Fibroblast of skin of left quadriceps (primary cell): ENCODE measurements around the gene KHDC4.

Experiments
- DNase-seq, 2 experiments: peaks; one replicate each; pipeline ENCODE4 v3.0.0-alpha.2; 2013; ENCODE audit warnings: low read depth in 2 of 2

KHDC4 gene

DNA sequence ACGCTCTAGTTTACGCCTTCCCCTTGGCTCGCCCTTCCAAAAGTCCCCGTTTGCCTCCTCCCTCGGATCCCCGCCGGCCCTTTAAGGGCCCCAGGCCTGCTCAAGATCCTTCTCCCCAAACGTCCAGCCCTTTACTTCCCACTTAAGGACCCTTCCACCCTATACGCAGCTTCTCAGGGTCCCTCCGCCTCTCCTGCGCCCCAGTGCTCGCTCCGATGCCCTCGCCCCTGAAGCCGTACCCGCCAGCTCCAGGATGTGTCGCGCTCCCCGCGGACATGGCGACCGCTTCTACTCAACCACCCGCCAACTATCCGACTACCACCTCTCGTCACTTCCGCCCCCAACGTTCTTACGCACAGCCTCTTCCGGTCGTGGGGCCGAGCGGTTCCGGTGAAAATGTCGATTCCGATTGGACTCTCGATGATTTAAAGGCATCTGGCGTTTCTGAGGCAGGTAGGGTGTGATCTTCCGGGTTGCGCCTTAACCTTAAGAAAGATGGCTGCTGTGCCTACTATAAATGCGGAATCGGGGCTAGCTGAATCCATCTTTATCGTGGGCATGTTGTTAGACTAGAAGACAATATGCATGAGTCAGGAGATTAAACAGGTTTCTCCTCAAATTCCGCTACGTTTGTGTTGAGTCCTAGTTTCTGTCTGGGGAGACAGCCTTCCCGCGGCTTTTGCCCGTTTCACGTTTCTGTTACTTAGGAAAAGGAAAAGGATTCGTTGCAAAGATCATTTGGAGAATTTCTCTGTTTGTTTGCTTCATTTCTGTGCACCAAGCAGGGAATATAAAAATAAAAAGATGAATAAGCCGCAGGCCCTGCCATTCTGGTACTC is at the start of gene KHDC4:
KHDC4 (minus strand) TSS at position 317 of the 839 bp plus-strand sequence; CDS start at position 277, 40 bp downstream.
- peak; percentile 97 to 98 for DNase-seq

- DNase-seq, result peak; percentile 100
Observed at GRCh38 chr1:155983191-155984024, 49.2 kb upstream of the KHDC4 start.

DNA sequence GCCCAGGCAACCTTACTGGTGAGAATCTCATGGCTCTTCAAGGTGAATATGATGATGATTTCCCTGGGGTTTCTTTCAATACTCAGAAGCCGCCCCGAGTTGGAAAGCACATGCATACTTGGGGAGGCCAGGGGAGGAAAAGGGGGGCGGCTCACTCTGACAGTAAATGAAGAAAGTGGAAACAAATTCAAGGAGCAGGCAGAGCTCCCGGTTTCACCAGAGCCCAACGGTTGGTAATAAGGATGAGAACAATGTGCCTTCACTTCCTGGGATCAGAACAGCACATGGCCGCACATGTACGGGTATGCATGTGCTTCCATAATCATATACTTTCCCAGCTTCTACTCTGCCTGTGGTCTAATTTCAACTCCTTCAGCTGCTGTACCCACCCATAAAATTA is 47.9 kb upstream of the KHDC4 start:
- no peak for DNase-seq

DNA sequence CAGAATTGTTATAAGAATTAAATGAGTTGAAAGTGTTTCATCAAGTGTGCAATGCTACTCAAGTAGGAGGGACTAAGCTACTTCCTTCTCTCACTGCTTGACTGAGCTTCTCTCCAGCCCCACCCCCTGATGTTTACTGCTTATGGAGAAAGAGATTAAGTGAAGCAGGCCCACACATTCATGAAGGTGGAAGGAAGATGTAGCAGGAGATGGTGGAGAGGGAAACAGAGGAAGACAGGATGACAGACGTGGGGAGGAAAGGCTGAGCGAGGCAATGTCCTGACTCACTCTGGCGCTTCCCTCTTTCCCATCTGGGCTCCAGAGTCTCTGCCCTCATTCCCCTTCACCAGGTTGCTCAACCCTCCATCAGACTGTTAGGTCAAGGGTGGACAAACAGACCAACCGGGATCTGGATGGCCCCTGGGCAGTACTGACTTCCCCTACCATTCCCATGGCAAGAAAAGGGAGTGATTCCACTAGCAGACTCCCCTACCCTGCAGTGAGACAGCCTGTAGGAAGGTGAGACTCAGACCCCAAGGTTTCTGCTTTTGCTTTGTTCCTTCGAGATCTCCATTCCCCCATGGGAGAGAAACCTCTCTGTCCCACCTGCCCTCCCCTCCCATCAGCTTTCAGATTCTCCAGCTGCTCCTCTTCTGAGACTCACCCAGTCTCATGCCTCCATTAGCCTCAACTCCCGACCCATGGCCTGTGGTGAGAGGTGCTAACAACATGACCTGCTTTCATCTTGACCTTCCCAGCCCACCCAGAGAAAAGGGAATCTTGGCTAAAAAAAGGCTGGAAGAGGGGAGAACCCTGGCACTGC is 47.3 kb upstream of the KHDC4 start:
- no peak for DNase-seq

DNA sequence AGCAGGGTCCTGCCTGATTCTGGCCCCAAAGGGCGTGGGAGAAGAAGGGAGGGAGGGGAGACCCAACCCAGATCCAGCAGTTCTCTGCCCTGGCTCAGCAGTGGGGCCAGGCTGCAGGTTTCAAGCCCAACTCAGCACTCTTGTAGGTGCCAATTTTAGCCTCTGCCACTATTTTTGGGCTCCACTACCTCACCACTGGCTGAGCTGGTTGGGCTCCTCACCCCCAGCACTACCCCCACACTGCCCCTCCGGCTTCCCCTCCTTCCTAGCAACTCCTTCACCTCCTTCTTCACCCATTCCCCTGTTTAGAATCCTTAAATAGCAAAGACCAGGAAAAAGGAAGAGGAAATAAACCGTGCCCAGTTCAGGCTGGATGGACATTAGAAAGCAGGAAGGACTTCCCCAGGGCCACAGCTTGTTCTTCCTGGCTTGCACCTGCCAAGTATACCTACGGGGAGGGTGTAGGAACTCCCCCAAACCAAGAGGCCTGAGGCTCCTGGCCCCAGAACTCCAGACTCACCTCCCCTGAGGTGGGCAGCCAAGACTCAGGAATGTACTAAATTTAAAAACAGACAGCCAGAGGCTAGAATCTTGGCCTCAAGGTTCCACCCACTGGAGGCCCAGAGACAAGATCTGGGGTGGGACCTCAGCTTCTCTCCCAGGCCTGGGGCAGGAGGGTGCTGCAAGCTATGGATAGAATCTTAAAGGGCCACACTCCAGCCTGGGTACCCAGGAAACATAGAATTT is 45.6 kb upstream of the KHDC4 start:
- no peak for DNase-seq

DNA sequence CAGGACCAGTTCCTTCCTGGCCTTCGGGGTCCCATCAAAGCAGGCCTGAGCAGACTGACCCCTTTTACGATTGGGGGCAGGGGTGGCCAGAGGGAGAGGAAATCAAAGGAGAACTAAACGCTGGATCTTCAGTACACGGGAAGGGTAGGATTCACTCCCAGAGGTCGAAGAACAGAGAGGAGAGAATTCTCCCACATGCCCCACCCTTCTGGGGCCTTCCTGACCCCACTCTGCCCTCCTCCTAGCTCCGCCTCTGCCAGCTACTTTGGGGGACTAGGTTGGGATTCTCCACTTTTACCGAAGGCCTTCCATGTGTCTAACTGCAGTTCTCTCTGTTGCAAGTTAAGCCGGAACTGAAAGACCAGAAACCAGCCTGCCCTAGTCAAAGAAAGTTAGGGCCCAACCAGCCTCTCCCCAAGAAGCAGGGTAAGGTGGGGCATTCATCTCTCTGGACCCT is 44.8 kb upstream of the KHDC4 start:
- DNase-seq, result no peak

GRCh38 chr1:155978325-155978972 is 44.2 kb upstream of the KHDC4 start, which contains the start of gene ARHGEF2:
Gene ARHGEF2 (minus strand): TSS chr1:155978547. CDS start chr1:155978427, 120 bp downstream.
- DNase-seq, result no peak

DNA sequence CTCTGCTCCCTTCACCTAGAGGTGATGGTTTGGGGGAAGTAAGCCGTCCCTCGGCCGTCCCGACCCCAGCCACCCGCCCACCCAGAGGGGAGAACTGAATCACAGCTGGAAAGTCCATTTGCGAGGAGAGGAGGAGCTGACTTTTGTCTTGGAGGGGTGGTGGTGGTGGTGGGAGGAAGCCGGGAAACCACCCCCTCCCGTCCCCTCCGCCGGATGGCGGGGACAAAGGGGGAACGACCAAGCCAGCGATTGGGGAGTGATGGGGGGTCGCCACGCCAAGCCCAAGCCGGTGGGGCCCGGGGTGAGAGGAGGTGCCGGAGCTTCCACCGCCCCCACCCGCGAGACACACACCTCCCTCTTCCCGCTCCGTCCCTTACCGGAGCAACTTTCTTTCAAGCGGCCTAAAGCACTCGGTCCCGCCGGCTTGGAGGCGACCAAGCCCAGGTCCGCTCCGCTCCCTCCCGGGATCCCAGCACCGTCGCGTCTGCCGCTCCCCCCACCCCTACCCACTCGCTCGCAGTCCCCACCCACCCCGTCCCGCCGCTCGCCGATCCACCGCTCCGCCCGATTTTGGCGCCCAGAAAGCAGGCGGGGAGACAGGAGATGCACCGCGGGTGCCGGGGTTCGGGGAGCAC is 43.6 kb upstream of the KHDC4 start:
- DNase-seq, result no peak

DNA sequence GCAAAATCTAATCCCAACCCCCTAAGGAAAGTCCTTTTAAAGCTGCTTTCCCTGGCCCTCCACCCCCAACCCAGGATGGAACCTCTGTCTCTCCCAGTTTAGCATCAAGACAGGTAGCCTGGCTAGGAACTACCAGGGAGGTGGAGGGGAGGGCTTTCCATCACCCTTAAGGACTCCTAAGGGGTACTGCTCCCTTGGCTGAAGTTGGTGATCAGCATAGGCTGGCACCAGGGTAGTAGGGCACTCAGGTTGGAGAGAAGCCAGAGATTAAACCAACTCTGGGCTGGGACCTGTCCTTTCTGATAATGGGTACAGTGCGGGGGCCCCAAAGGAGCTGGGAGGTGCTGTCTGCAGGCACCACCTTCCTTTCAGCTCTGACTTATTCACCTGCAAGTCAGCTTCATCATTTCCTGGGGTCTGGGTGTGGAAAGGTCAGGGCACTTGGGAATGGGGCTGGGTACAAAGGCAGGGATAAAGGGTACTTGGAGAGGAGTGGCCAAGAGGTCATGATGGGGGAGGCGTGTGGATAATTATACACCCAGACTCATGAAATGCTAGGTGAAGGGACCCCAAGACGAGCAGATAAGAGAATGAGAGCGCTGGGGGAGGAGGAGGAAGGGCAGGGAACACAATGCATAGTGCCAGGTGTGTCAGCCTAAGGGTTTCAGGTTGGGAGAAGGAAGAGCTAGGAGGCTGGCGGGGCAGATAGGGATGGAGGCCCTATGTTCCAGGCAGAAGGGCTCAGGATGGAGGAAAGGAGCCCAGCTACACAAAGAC is 42.9 kb upstream of the KHDC4 start:
- no peak for DNase-seq

DNA sequence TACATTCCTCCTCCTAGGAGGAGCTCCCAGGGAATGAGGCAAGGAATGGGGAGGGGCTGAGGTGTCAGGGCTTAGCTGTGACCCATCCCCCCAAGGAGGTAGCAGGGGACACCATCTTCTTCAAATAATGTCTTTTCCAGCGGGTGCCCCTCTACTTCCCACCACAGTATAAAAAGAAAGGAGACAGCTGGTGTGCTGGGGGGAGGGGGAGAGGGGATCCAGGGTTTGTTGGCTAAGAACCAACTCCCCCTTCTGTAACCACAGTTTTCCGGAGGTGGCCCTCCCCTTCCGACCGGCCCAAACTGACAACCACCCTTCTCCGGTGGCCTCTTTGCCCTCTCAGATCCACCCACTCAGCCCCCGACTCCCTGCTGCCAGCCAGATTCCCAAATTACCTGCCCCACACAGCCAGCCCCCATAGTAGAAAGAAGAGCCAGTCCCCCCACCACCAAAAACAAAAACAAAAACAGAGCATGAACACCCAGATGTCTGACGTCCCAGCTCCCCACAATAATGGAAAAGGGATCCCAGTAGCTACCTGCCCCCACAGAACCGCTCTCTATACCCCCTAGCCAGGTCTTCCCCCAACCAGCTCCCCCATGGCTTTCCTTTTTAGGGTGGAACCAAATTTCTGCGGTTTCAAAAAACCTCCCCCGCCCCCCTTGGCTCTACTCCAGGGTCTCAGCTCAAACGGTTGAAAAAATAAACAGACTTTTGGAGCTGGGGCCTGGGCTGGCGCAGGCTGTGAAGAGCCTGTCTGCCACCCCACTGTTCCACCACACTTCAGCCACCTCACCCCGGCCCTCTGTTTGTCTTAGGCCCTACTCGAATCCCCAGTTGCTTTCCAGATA is 42.1 kb upstream of the KHDC4 start:
- peak; percentile 66 to 70 for DNase-seq

- DNase-seq, result no peak
Observed at GRCh38 chr1:155975375-155976061, 41.3 kb upstream of the KHDC4 start.

DNA sequence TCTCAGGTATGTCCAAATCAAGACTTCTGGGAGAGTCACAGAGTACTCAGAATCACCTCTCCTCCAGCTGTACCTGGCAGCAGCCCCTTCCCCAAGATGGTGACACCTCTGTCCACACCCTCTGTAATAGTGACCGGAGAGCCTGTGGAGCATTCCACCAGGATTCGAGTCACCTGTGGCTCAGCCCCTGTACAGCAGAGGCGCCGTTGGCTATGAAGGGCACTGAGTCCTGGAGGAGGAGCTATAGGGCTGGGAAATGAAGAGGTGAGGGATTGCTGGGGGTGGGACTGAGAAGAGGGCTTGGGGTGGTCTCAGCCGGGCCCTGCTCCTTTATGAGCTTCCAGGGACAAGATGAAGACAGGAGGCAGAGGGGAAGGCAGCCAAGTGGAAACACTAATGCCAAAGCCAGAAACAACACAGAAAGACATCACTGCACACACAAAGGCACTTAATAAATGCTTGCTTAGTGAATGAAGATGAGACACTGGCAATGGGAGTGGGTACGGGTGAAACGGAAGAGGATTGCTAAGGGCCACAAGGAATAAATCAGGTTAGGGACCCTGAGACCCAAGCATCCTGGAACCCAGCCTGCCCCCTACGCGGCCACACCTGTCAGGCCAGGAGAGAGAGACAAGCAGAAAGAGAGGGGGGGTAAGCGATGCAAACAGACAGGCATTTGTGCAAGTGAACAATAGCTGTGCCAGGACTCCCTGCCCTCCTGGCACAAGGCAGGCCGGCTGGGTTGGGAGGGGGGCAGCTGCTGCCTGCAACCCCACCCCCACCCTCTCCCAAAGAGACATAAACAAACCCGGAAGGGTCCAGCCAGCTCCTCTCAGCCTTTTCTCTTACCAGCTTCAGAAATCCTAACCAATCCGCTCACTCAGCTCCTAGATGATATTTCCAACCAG is 40.2 kb upstream of the KHDC4 start:
- DNase-seq, result no peak

DNA sequence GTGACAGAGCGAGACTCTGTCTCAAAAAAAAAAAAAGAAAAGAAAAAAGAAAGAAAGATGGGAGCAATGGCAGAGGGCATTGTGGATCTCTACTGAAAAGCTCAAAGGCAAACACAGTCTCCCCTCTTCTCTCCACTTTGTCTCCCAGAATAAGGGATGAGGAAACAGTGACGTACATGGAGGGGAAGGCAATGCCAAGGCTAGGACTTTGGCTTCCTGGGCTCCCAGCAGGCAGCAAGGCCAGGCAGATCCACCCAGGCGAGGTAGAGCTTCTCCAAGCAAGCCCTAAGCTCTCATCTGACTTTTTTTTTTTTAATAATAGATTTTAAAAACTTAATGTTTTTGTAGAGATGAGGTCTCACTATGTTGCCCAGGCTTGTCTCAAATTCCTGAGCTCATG is 39.5 kb upstream of the KHDC4 start:
- no peak for DNase-seq

DNA sequence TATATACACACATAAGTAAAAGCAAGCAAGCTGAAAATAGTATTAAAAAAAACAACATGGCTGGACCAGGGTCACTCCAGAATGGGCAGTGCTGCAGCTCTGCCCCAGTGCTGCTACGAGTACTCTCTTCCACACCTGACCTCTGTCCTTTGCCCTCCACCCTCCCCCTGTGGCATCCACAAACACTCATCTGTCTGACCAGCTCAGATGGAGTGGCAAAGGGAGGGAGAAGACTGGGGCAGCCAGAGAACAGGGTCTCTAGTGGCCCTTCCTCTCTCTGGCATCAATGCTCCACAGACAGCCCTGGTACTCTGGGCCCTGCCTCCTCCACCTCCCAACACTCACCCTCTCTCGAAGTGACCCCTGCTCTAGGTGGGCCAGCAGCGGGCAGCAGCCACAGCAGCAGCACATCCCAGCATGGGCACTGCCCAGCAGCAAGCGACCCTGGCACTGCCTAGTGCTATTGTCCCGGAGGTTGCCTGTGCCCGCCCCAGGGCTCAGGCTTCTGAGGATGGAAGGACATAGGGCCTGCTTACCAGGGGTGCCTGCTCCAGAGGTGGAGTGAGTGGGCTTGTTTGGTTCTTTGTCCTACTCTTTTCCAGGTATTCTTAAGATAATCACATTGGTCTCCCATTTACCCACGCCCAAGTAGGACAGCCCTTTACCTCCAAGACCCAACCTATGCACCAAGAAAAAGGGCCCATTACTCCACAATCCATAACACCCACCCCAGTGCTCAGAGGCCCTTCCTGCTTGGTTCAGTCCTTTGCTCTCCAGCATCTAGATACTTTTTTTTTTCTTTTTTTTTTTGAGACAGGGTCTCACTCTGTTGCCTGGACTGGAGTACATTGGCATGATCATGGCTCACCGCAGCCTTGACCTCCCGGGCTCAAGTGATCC is 37.9 kb upstream of the KHDC4 start:
- no peak for DNase-seq

DNA sequence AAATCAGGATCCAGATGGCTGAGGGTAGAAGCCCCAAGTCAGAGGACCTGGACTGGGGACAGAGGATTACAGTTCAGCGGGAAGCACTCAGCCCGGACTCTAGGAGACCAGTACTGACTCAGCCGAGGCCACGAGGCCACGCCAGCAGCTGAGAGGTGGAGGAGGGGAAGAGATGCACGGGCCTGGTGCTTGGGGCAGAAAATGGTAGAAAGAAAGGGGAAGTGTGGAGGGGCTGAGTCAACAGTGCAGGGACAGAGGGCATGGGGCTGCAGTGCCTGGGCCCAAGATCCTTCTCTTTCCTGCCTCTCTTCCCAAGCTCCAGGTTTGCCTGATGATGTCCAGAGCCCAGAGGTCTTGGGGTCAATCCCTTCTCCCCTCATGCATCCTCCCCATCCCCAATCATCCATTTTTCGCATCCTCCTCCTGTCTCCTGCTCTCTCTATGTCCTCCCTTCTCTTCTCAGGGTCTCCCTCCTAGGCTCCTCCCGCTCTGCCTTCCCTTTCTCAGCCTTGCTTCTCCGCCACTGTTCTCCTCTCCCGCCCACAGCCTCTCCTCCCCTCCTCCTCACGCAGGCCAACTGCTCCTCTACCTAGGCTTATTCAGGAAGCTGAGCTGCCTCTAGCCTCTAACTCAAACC is 36.4 kb upstream of the KHDC4 start:
- DNase-seq, result no peak
